OCI-LY1 (cell line): ENCODE results near the gene PATZ1.

Experiments used
- H2AFZ ChIP-seq: fragments of 200-600 bp; sonication (generic), shearing (Covaris generic); 2 replicates; pipeline ENCODE4 v1.6.0; 2014; ENCODE audit warnings: antibody characterized with exemption, mild to moderate bottlenecking, low read length
- H3F3A ChIP-seq: fragments of 200-600 bp; sonication (generic), shearing (Covaris generic); 2 replicates; pipeline ENCODE4 v1.6.0; 2014; ENCODE audit warnings: mild to moderate bottlenecking, antibody characterized with exemption, low read length, moderate library complexity; ENCODE audit not compliant: insufficient read depth
- H3K27ac ChIP-seq: fragments of 200-600 bp; sonication (generic); 2 replicates; pipeline ENCODE4 v1.5.1; 2014; ENCODE audit warnings: low read length, mixed run types, mild to moderate bottlenecking, low read depth; ENCODE audit not compliant: poor library complexity, severe bottlenecking
- H3K27me3 ChIP-seq: fragments of 200-600 bp; sonication (generic); 2 replicates; pipeline ENCODE4 v1.6.0; 2014; ENCODE audit warnings: antibody characterized with exemption, mild to moderate bottlenecking, low read length, moderate library complexity; ENCODE audit not compliant: insufficient read depth
- H3K36me3 ChIP-seq: fragments of 200-600 bp; sonication (generic); 2 replicates; pipeline ENCODE4 v1.6.1; 2014; ENCODE audit warnings: mild to moderate bottlenecking, antibody characterized with exemption, low read length, moderate library complexity, mixed read lengths; ENCODE audit not compliant: insufficient read depth
- H3K4me1 ChIP-seq: fragments of 200-600 bp; sonication (generic); 2 replicates; pipeline ENCODE4 v1.5.1; 2014; ENCODE audit warnings: mild to moderate bottlenecking, low read length, moderate library complexity; ENCODE audit not compliant: insufficient read depth, severe bottlenecking
- H3K4me2 ChIP-seq: fragments of 200-600 bp; sonication (generic), shearing (Covaris generic); 2 replicates; pipeline ENCODE4 v1.6.1; 2014; ENCODE audit warnings: low read length
- H3K4me3 ChIP-seq: fragments of 200-600 bp; sonication (generic); 2 replicates; pipeline ENCODE4 v1.5.1; 2014; ENCODE audit warnings: low read length, low read depth, mild to moderate bottlenecking, mixed read lengths; ENCODE audit not compliant: poor library complexity, severe bottlenecking
- H3K79me2 ChIP-seq: fragments of 200-600 bp; shearing (Covaris generic); 2 replicates; pipeline ENCODE4 v1.6.1; 2016; ENCODE audit warnings: mixed run types, low read length, mixed read lengths; ENCODE audit not compliant: insufficient read depth
- H3K9ac ChIP-seq: fragments of 200-600 bp; sonication (generic), shearing (Covaris generic); 2 replicates; pipeline ENCODE4 v1.6.1; 2014; ENCODE audit warnings: mild to moderate bottlenecking, low read length, mixed read lengths
- H3K9me2 ChIP-seq: fragments of 200-600 bp; sonication (generic), shearing (Covaris generic); 2 replicates; pipeline ENCODE4 v1.6.1; 2014; ENCODE audit warnings: low read depth, mild to moderate bottlenecking, low read length, mixed read lengths
- H3K9me3 ChIP-seq: fragments of 200-600 bp; shearing (Covaris generic); 2 replicates; pipeline ENCODE4 v1.6.1; 2014; ENCODE audit warnings: low read length, mixed read lengths
- H4K20me1 ChIP-seq: fragments of 200-600 bp; sonication (generic), shearing (Covaris generic); 2 replicates; pipeline ENCODE4 v1.6.0; 2016; ENCODE audit warnings: mild to moderate bottlenecking, low read length; ENCODE audit not compliant: insufficient read depth
- CTCF ChIP-seq: fragments of 200-600 bp; sonication (generic), shearing (Covaris generic); IDR thresholded peaks from 2 replicates; pipeline ENCODE4 v1.5.1; 2017; ENCODE audit warnings: mild to moderate bottlenecking, antibody characterized with exemption, low read length, moderate library complexity, mixed read lengths
- EZH2 ChIP-seq: fragments of 200-600 bp; sonication (generic), shearing (Covaris generic); IDR thresholded peaks from 2 replicates; pipeline ENCODE4 v1.8.0; 2017; ENCODE audit warnings: borderline replicate concordance, mixed run types, mild to moderate bottlenecking, antibody characterized with exemption, low read length, moderate library complexity, mixed read lengths

Gene PATZ1

GRCh38 chr22:31329453-31330215, 16.5 kb downstream of the PATZ1 start:
- H3K27ac ChIP-seq = no peak overlapping the region

DNA sequence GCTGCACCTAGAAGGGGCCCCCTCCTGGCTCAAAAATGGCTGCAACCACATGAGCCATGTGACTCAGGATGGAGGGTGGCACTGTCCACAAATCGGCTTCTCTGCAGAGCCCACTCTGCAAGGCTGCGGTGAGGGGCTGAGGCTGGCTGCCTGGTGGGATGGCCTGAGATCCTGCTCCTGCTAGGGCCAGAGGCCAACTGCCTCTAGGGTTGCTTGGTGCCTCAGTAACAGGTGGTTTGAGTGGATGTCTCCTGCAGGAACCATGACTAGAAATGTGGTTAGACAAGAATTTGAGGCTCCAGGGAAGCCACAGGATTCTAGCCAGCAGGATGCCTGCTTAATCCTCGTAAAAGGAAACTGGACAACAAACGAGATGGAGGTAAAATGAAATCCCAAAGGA, 17.1 kb downstream of the PATZ1 start:
- no peak overlapping the region for H2AFZ ChIP-seq
- no peak overlapping the region for H3K4me3 ChIP-seq
- H3K27ac ChIP-seq = no peak overlapping the region
- H3K79me2 ChIP-seq = no peaks in the 10 kb centered on the region
- H3F3A ChIP-seq = no peaks in the 10 kb centered on the region
- H3K9me3 ChIP-seq = no peaks in the 10 kb centered on the region
- no peak overlapping the region for H3K9ac ChIP-seq
- no peak for TF ChIP-seq EZH2
- no peak for TF ChIP-seq CTCF
- no peaks in the 10 kb centered on the region for H4K20me1 ChIP-seq
- H3K27me3 ChIP-seq = no peaks in the 10 kb centered on the region
- H3K4me2 ChIP-seq = no peak overlapping the region
- no peaks in the 10 kb centered on the region for H3K9me2 ChIP-seq
- peaks cover 98% of the 10 kb centered on the region for H3K36me3 ChIP-seq
- no peaks in the 10 kb centered on the region for H3K4me1 ChIP-seq

More at GRCh38 chr22:31329453-31330215, 16.5 kb downstream of the PATZ1 start:
- Histone ChIP-seq H3K27me3 (no peaks in the 10 kb centered on the region), H3K9me2 (no peaks in the 10 kb centered on the region), H3K4me2 (no peak overlapping the region), H2AFZ (no peak overlapping the region), H3F3A (no peaks in the 10 kb centered on the region), H3K4me1 (no peaks in the 10 kb centered on the region), H3K36me3 (peaks cover 98% of the 10 kb centered on the region), H3K4me3 (no peak overlapping the region), H3K9ac (no peak overlapping the region), H4K20me1 (no peaks in the 10 kb centered on the region), H3K79me2 (no peaks in the 10 kb centered on the region), H3K9me3 (no peaks in the 10 kb centered on the region)
- no peak for TF ChIP-seq EZH2
- no peak for TF ChIP-seq CTCF

- TF ChIP-seq CTCF (no peak), EZH2 (no peak)
- no peak overlapping the region for H3K4me3 ChIP-seq
- no peaks in the 10 kb centered on the region for H3K79me2 ChIP-seq
- no peaks in the 10 kb centered on the region for H4K20me1 ChIP-seq
- no peaks in the 10 kb centered on the region for H3F3A ChIP-seq
- H3K27me3 ChIP-seq = no peaks in the 10 kb centered on the region
- H3K4me1 ChIP-seq = no peaks in the 10 kb centered on the region
- H3K4me2 ChIP-seq = no peak overlapping the region
- H3K9me3 ChIP-seq = no peaks in the 10 kb centered on the region
- H3K9ac ChIP-seq = no peak overlapping the region
- H3K36me3 ChIP-seq = peaks cover 95% of the 10 kb centered on the region
- no peaks in the 10 kb centered on the region for H3K9me2 ChIP-seq
- no peak overlapping the region for H3K27ac ChIP-seq
- no peak overlapping the region for H2AFZ ChIP-seq
Observed at GRCh38 chr22:31328544-31328960, 17.6 kb downstream of the PATZ1 start.
